Cardiac muscle cell (in vitro differentiated cells and primary cell): ENCODE results near the gene SYCE1. TPM values are rescaled to one million over a fixed set of nuclear protein-coding genes. Genes with fewer than 3 reads are reported as not detected.

ENCODE experiments used
- DNase-seq, 2 donors: peaks; one replicate each; pipeline versions ENCODE4 v3.0.0 to v3.0.0-alpha.2; 2010 to 2017; ENCODE audit warnings: low read depth in 1 of 2, low spot score in 1 of 2
- H3K27ac ChIP-seq: fragments of 200-600 bp; sonication (generic); 2 replicates; pipeline ENCODE4 v1.5.1; 2016
- H3K27me3 ChIP-seq: fragments of 200-600 bp; sonication (generic); 2 replicates; pipeline ENCODE4 v1.6.0; 2016; ENCODE audit warnings: control low read depth
- H3K36me3 ChIP-seq: fragments of 200-600 bp; sonication (generic); 2 replicates; pipeline ENCODE4 v1.5.1; 2016; ENCODE audit warnings: control low read depth
- H3K4me1 ChIP-seq: fragments of 200-600 bp; sonication (generic); 2 replicates; pipeline ENCODE4 v1.8.1; 2017; ENCODE audit warnings: low read depth, mild to moderate bottlenecking, mixed run types
- H3K4me3 ChIP-seq: fragments of 200-600 bp; sonication (generic); 2 replicates; pipeline ENCODE4 v1.5.1; 2016; ENCODE audit warnings: mild to moderate bottlenecking
- H3K9me3 ChIP-seq: fragments of 200-600 bp; sonication (generic); 2 replicates; pipeline ENCODE4 v1.5.1; 2017; ENCODE audit warnings: low read depth, mild to moderate bottlenecking, control low read depth
- polyA plus RNA-seq: library from polyadenylated mRNA; unstranded; fragments of >200 nt; fragmentation: Nextera tagmentation; extraction: Ambion mirVana; gene quantifications from 2 replicates; pipeline ENCODE4 v1.2.1, GENCODE V29; 2016
- total RNA-seq: library from RNA; depleted of rRNA; stranded (reverse); fragments of >200 nt; gene quantifications from 2 replicates; pipeline ENCODE4 v1.2.3, GENCODE V29; 2016
- TF ChIP-seq, protein P1 (sequence below): IDR thresholded peaks from 2 replicates; pipeline ENCODE4 v1.5.1; 2012; ENCODE audit warnings: low read depth, mild to moderate bottlenecking, low read length

SYCE1 gene
- total and polyA plus RNA-seq, 2 experiments from 2014 or later = 0.18 TPM; not detected in 1

DNA sequence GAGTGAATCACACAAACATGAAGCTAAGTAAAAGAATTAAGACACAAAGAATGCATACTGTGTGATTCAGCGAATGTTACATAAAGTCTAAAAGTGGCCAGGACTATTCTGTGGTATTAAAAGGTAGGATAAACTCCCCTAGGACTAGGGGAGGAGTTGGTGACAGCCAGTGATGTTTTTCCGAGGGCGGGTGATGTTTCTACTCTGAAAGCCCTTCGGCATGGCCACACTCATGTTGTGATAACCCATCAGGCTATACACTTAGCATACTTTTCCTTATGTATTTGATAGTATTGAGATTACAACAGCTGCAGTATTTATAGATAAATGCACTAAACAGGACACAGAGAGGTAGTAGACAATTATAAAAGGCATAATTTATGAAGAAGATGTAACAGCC, 54.0 kb downstream of the SYCE1 start:
- TF ChIP-seq, protein P1, sequence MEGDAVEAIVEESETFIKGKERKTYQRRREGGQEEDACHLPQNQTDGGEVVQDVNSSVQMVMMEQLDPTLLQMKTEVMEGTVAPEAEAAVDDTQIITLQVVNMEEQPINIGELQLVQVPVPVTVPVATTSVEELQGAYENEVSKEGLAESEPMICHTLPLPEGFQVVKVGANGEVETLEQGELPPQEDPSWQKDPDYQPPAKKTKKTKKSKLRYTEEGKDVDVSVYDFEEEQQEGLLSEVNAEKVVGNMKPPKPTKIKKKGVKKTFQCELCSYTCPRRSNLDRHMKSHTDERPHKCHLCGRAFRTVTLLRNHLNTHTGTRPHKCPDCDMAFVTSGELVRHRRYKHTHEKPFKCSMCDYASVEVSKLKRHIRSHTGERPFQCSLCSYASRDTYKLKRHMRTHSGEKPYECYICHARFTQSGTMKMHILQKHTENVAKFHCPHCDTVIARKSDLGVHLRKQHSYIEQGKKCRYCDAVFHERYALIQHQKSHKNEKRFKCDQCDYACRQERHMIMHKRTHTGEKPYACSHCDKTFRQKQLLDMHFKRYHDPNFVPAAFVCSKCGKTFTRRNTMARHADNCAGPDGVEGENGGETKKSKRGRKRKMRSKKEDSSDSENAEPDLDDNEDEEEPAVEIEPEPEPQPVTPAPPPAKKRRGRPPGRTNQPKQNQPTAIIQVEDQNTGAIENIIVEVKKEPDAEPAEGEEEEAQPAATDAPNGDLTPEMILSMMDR = no peak
- Histone ChIP-seq H3K4me1 (no peaks in the 10 kb centered on the region), H3K36me3 (no peaks in the 10 kb centered on the region), H3K4me3 (no peak overlapping the region), H3K27me3 (no peaks in the 10 kb centered on the region), H3K9me3 (peaks cover 3% of the 10 kb centered on the region), H3K27ac (no peak overlapping the region)
- no peak for DNase-seq

- Histone ChIP-seq H3K27me3 (no peaks in the 10 kb centered on the region), H3K27ac (no peak overlapping the region), H3K4me1 (no peaks in the 10 kb centered on the region), H3K9me3 (peaks cover 3% of the 10 kb centered on the region), H3K36me3 (no peaks in the 10 kb centered on the region), H3K4me3 (no peak overlapping the region)
- TF ChIP-seq, protein P1 = no peak
- no peak for DNase-seq
Measured at GRCh38 chr10:133509700-133510099, 55.7 kb downstream of the SYCE1 start.

Other genes starting within 250 kb of the SYCE1 start
- 9.8 and 16.3 TPM in 2 replicates for gene CALY, start 228.7 kb downstream of the SYCE1 start, total RNA-seq
- 12.3 and 14.8 TPM in 2 replicates for gene CALY, start 228.7 kb downstream of the SYCE1 start, polyA plus RNA-seq
- gene PRAP1, start 218.2 kb downstream of the SYCE1 start, total RNA-seq = 0.35 and 2.3 TPM in 2 replicates
- 1.6 and 3.5 TPM in 2 replicates for gene PRAP1, start 218.2 kb downstream of the SYCE1 start, polyA plus RNA-seq
- gene FUOM, start 207.6 kb downstream of the SYCE1 start, total RNA-seq = 20.0 and 58.1 TPM in 2 replicates
- gene FUOM, start 207.6 kb downstream of the SYCE1 start, polyA plus RNA-seq = 22.1 and 68.5 TPM in 2 replicates
- 111 and 159 TPM in 2 replicates for gene ECHS1, start 192.2 kb downstream of the SYCE1 start, total RNA-seq
- gene ECHS1, start 192.2 kb downstream of the SYCE1 start, polyA plus RNA-seq = 184 and 243 TPM in 2 replicates
- 14.8 and 15.8 TPM in 2 replicates for gene PAOX, start 186.3 kb downstream of the SYCE1 start, total RNA-seq
- 18.2 and 20.1 TPM in 2 replicates for gene PAOX, start 186.3 kb downstream of the SYCE1 start, polyA plus RNA-seq
- gene MTG1, start 171.4 kb downstream of the SYCE1 start, total RNA-seq = 35.3 and 65.1 TPM in 2 replicates
- 83.1 and 123 TPM in 2 replicates for gene MTG1, start 171.4 kb downstream of the SYCE1 start, polyA plus RNA-seq
- 0.33 and 0.63 TPM in 2 replicates for gene SPRN, start 141.0 kb downstream of the SYCE1 start, total RNA-seq
- 1.8 and 2.3 TPM in 2 replicates for gene SPRN, start 141.0 kb downstream of the SYCE1 start, polyA plus RNA-seq
- 0.74 and 5.6 TPM in 2 replicates for gene SCART1, start 111.6 kb downstream of the SYCE1 start, total RNA-seq
- gene SCART1, start 111.6 kb downstream of the SYCE1 start, polyA plus RNA-seq = 0.89 and 1.8 TPM in 2 replicates
- 1.1 and 4.1 TPM in 2 replicates for gene CYP2E1, start 38.2 kb downstream of the SYCE1 start, total RNA-seq
- 1.1 and 2.0 TPM in 2 replicates for gene CYP2E1, start 38.2 kb downstream of the SYCE1 start, polyA plus RNA-seq
- not detected in 2 replicates for gene FRG2B, start 61.2 kb upstream of the SYCE1 start, total RNA-seq
- gene FRG2B, start 61.2 kb upstream of the SYCE1 start, polyA plus RNA-seq = not detected in 2 replicates